Chondrocyte (in vitro differentiated cells): ENCODE results near the gene EDN3. TPM values are rescaled to one million over a fixed set of nuclear protein-coding genes. Genes with fewer than 3 reads are reported as not detected.

Experiments
- DNase-seq: peaks from one replicate; pipeline ENCODE4 v3.0.0; 2021; ENCODE audit warnings: mixed read lengths, low spot score
- H3K27ac Mint-ChIP-seq: one replicate; pipeline ENCODE4 v1.8.0; 2021; ENCODE audit warnings: mild to moderate bottlenecking, moderate library complexity, mixed read lengths; ENCODE audit not compliant: unreplicated experiment
- H3K27me3 Mint-ChIP-seq: 2 replicates; pipeline ENCODE4 v1.8.0; 2021; ENCODE audit warnings: low read depth, mixed read lengths
- H3K36me3 Mint-ChIP-seq: 2 replicates; pipeline ENCODE4 v1.8.0; 2021; ENCODE audit warnings: low read depth, mixed read lengths
- H3K4me1 Mint-ChIP-seq: 2 replicates; pipeline ENCODE4 v1.8.0; 2021; ENCODE audit warnings: low read depth, mild to moderate bottlenecking, mixed read lengths
- H3K4me3 Mint-ChIP-seq: one replicate; pipeline ENCODE4 v1.8.0; 2021; ENCODE audit warnings: mild to moderate bottlenecking, moderate library complexity, mixed read lengths; ENCODE audit not compliant: unreplicated experiment
- H3K9me3 Mint-ChIP-seq: 2 replicates; pipeline ENCODE4 v1.8.0; 2021; ENCODE audit warnings: low read depth, mixed read lengths
- CTCF ChIP-seq: fragments of 200-600 bp; sonication (generic); IDR thresholded peaks from 2 replicates; pipeline ENCODE4 v1.5.0; 2021; ENCODE audit warnings: antibody characterized with exemption, mild to moderate bottlenecking, moderate library complexity
- long read RNA-seq: library from polyadenylated mRNA; stranded (forward); transcript quantifications from one replicate; pipeline ENCODE4 v2.0.0, GENCODE V29; 2021
- total RNA-seq: library from RNA; stranded (reverse); gene quantifications from 3 replicates; pipeline ENCODE4 v1.2.1, GENCODE V29; 2021

The EDN3 gene
- total RNA-seq = 0.55 to 0.59 TPM in 2 of 3 replicates, not detected in the other
- long read RNA-seq, partial matches to known transcripts = 0 of 1 reads
- long read RNA-seq, other reads (novel, unspliced or antisense) = 1 of 1 reads

- Mint-ChIP-seq H3K4me3 (no peak within 1 kb of the TSS), H3K4me1 (no peaks in the 10 kb centered on the region), H3K27me3 (peaks cover 46% of the 10 kb centered on the region), H3K36me3 (no peaks in the 10 kb centered on the region), H3K9me3 (no peaks in the 10 kb centered on the region), H3K27ac (no peak within 1 kb of the TSS)
- TF ChIP-seq CTCF = no peak
- no peak for DNase-seq
These were observed at the start of gene EDN3 for GRCh38 chr20:59300333-59301081. Gene EDN3, plus strand, starts transcription at chr20:59300611. Its CDS starts 202 bp downstream, at chr20:59300813.

- TF ChIP-seq CTCF = no peak
- Mint-ChIP-seq H3K4me3 (no peak overlapping the region), H3K4me1 (no peaks in the 10 kb centered on the region), H3K27ac (no peak overlapping the region), H3K27me3 (peaks cover 24% of the 10 kb centered on the region), H3K36me3 (peaks cover 1% of the 10 kb centered on the region), H3K9me3 (peaks cover 5% of the 10 kb centered on the region)
- DNase-seq = no peak
These were observed 47.1 kb upstream of the EDN3 start for GRCh38 chr20:59253325-59253724.

GRCh38 chr20:59253779-59254319, 46.6 kb upstream of the EDN3 start:
- Mint-ChIP-seq H3K27me3 (peaks cover 24% of the 10 kb centered on the region), H3K36me3 (peaks cover 1% of the 10 kb centered on the region), H3K27ac (no peak overlapping the region)

GRCh38 chr20:59255256-59255655, 45.2 kb upstream of the EDN3 start:
- Mint-ChIP-seq H3K36me3 (peaks cover 1% of the 10 kb centered on the region), H3K9me3 (peaks cover 5% of the 10 kb centered on the region), H3K4me1 (no peaks in the 10 kb centered on the region), H3K27me3 (peaks cover 29% of the 10 kb centered on the region), H3K27ac (no peak overlapping the region), H3K4me3 (no peak overlapping the region)
- no peak for TF ChIP-seq CTCF
- no peak for DNase-seq

More at GRCh38 chr20:59253779-59254319, 46.6 kb upstream of the EDN3 start:
- no peak for TF ChIP-seq CTCF
- DNase-seq = no peak
- H3K9me3 Mint-ChIP-seq = peaks cover 5% of the 10 kb centered on the region
- H3K4me1 Mint-ChIP-seq = no peaks in the 10 kb centered on the region
- no peak overlapping the region for H3K4me3 Mint-ChIP-seq

- no peaks in the 10 kb centered on the region for H3K9me3 Mint-ChIP-seq
- H3K4me1 Mint-ChIP-seq = no peaks in the 10 kb centered on the region
- DNase-seq = no peak
- no peak for TF ChIP-seq CTCF
- no peaks in the 10 kb centered on the region for H3K36me3 Mint-ChIP-seq
- no peak overlapping the region for H3K27ac Mint-ChIP-seq
- peaks cover 26% of the 10 kb centered on the region for H3K27me3 Mint-ChIP-seq
- H3K4me3 Mint-ChIP-seq = no peak overlapping the region
These were observed 42.2 kb upstream of the EDN3 start for GRCh38 chr20:59258221-59258621.
